ENCODE measurements around the gene SCO1.
"Not testable (repeated sequence)": the region's sequence is repeated elsewhere in the genome, so short reads cannot be mapped to it uniquely, and the experiment has no call there.

The SCO1 gene

GRCh38 chr17:10697092-10698081 is at the start of gene SCO1, which contains the start of gene ADPRM:
SCO1 (minus strand) TSS chr17:10697533; CDS start chr17:10697507, 26 bp downstream.
ADPRM (plus strand) TSS chr17:10697594; CDS start chr17:10704927, 7,333 bp downstream.
- DNase-seq: peak; percentile 26 to 69

DNA sequence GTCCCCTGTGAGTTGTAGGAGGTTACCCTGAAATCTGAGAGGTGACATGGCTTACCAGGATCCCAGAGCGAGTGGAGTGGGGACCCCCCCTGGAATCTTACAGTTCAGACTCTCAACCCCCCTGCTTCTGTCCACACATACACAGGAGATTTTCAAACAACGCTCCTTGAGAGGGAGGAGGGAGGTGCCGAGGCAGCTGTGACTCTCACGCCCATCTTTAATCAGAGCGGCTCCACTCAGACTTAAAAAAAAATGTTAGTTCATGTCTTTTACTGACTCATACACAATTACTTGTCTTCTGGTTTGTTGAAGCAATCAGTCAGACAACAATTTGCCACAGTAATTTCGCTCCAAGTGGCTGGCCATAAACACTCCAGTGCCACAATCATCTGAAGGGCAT is 47.9 kb upstream of the SCO1 start:
- no peak for DNase-seq

DNA sequence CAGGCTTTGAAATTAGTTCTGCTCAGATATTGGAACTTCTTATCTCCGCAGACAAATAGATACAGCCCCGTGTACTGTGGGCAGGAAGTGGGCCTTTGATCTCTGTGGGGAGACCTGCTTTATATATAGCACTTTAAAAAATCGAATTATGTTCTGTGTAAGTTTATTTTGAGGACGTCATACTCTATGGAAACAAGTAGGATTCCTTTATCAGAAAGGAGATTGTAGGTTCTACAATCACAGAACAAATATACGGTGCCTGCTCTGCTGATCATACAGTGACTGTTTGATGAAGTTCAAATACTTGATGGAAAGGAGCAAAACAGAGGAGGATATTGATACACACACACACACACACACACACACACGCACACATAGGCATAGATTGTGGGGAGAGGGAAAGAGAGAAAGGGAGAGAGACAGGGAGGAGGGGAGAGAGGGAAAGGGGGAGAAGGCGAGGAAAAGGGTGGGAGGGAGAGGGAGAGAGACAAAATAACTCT is 47.2 kb upstream of the SCO1 start:
- DNase-seq: no peak

- DNase-seq: no peak
Observed at GRCh38 chr17:10743316-10744009, 46.1 kb upstream of the SCO1 start.

DNA sequence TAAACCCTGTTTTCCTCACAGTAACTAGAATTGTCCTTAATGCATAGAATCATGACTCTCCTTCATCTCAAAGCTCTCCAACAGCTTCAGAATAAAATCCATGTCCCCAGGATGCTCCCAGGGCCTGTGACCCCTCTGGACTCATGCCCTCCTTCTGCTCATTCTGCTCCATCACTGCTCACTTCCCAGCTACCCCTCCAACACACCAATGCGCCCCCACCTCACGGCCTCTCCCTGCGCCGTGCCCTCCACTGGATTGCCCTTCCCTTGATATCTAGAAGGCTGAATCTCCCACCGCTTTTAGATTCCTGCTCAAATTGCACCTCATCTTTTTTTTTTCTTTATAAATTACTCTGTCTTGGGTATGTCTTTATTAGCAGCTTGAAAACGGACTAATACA is 45.1 kb upstream of the SCO1 start:
- DNase-seq: no peak

GRCh38 chr17:10741416-10742135 is 44.2 kb upstream of the SCO1 start:
- DNase-seq: no peak

DNA sequence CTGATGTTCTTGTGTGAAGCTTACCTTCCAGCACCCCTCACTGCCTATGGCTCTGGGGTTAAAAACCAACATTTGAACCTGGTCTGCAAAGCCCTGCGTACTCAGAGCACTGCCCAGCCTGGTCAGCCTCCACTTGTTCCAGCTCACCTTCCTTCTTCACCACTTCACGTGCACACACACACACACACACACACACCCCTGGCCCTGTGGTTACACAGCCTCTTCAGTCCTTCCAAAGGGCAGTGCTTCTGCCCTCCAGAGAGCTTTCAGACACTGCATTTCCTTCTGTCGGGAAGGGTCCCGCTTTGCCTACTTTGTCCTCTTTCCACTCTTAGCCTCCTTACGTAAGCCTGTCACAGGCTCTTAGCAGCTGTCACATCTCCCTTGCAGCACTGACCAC is 42.1 kb upstream of the SCO1 start:
- DNase-seq: no peak

GRCh38 chr17:10738521-10739258 is 41.4 kb upstream of the SCO1 start:
- no peak for DNase-seq

- no peak for DNase-seq
Observed at GRCh38 chr17:10737736-10738135, 40.4 kb upstream of the SCO1 start.

GRCh38 chr17:10737168-10737622 is 39.9 kb upstream of the SCO1 start:
- no peak for DNase-seq

- no peak for DNase-seq
Observed at GRCh38 chr17:10735821-10736220, 38.5 kb upstream of the SCO1 start.

- no peak for DNase-seq
Observed at GRCh38 chr17:10735251-10735650, 37.9 kb upstream of the SCO1 start.

DNA sequence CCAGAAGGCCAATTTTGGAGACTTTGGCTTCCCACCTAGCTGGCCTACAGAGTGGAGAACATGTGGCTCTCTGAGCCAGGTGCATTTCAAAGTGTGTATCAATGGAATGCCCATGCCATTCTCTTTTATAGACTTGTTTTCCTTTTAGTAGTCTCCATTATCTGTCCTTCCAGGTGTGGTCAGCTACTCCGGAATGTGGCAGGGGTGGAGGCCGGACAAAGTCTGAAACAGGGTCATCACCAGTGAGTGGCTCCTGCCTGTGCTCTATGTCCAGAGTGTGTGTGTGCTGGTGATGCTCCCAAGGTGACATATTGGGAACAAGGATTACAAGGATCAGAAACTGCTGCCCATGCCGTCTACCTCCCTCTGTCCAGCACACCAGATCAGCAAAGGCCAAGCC is 36.3 kb upstream of the SCO1 start:
- DNase-seq: no peak

DNA sequence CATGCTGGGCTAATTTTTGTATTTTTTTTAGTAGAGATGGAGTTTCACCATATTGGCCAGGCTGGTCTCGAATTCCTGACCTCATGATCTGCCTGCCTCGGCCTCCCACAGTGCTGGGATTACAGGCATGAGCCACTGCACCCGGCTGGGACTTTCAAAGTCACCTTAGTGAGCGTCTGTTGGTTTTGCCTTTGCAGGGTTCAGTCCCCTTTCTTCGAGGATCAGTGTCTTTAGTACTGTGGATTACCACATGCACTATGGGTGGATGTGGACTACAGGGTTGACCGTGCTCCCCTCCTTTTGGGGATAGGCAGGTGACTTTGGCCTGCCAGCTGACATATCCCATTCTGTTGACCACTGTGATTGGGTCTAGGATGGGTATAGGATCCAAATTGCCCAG is 34.8 kb upstream of the SCO1 start:
- DNase-seq: not testable (repeated sequence)

DNA sequence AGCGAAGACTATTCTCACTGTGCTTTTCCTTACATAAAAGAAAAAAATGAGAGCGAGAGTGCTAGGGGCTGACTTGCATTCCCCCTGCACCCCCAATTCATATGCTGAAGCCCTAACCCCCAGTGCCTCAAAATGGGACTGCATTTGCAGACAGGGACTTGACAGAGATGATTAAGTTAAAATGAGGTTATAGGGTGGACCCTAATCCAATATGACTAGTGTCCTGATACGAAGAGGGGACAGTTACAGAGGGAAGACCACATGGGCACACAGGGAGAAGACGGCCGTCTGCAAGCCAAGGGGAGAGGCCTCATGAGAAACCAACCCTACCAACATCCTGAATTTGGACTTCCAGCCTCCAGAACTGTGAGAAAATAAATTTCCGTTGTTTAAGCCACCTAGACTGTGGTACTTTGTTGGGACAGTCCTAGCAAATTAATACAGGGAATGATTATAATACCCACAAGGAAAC is 34.1 kb upstream of the SCO1 start:
- DNase-seq: no peak

DNA sequence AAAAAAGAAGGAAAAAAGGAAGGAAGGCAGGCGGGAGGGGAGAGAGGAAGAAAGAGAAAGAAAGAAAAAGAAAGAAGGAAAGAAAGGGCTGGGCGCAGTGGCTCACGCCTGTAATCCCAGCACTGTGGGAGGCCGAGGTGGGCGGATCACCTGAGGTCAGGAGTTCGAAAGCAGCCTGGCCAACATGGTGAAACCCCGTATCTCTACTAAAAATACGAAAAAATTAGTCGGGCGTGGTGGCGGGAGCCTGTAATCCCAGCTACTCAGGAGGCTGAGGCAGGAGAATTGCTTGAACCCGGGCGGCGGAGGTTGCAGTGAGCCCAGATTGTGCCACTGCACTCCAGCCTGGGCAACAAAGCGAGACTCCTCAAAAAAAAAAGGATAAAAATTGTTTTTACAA is 32.9 kb upstream of the SCO1 start:
- DNase-seq: not testable (repeated sequence)

DNA sequence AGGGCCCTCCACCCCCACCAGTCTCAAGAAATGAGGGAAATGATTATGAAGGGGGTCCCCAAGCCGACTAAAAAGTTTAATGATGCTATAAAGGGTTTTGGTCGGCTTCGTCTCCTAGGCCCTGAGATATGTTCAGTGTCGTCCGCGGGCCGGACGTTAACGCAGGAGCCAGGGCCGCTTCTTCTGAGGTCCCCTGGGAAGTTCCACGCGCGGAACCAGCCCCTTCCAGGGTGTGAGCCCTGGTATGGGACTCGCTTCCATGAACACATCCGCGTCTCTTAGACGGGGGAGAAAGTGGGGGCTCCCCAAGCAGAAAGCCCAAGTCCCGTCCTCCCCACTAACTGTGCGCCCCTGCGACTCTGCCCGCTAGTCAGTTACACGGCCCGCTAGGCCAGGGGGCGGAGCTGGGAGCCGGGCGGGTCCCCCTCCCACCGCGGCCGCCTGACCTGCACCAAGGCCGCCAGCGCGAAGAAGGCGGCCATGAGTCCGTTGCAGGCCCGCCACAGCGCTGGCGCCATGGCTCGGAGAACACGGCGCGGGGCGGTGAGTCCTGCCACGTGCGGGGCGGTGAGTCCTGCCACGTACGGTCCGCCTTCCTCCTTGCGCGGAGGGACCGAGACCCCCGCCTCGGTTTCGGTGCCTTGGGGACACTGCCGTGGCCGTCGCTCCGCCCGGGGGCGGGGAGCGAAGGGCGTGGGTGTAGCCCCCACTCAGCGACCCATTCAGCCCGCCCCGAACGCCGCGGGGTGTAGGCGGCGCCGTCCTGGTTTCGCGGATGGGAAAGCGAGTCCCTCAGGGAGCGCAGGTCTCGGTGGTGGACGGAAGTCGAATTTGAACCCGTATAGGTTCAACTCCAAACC is 32.2 kb upstream of the SCO1 start, which contains the start of gene TMEM220:
Gene TMEM220 (minus strand): TSS at position 690 of the 860 bp plus-strand sequence. CDS start 172 bp downstream, at position 518.
- DNase-seq: no peak

GRCh38 chr17:10728331-10728892 is 31.1 kb upstream of the SCO1 start:
- DNase-seq: no peak

DNA sequence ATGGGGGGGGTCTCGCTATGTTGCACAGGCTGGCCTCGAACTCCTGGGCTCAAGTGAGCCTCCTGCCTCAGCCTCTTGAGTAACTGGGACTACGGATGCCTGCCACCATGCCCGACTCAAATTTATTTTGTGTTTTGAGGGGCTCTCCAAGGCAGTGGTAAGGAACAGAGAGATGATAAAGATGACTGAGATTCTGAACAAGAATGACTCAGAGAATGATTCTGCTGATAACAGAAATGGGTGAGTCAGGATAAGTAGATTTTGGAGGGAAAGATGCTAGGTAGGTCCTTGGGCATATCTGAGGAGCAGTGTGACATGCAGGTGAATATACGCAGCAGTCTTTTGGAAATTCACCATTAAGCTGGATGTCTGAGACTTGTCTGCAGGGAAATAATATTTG is 29.9 kb upstream of the SCO1 start:
- no peak for DNase-seq

DNA sequence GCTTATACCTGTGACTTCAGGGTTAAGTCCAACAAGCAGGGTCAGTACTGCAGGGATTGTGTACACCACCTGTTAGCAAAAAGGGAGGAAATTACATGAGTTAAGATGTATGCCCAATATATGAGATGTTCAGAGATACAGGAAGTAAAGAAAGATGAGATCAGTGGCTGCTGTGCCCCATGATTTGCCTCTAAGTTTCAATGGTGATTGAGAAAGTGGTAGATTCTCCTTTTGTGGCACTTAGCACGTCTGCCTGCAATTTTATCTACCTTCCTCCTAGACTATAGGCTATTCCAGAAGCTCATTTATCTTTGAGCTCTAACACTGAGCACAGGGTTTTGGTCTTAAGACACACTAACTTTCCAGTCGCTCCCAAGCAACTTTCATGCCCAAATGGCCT is 28.9 kb upstream of the SCO1 start:
- DNase-seq: no peak

GRCh38 chr17:10725262-10725661 is 27.9 kb upstream of the SCO1 start:
- DNase-seq: no peak
